ENCODE results near the gene ZBTB16. TPM values are rescaled to one million over a fixed set of nuclear protein-coding genes. Genes with fewer than 3 reads are reported as not detected.

Gene ZBTB16
- total RNA-seq, 1 experiment from 2014 or later: 70.4 TPM

DNA sequence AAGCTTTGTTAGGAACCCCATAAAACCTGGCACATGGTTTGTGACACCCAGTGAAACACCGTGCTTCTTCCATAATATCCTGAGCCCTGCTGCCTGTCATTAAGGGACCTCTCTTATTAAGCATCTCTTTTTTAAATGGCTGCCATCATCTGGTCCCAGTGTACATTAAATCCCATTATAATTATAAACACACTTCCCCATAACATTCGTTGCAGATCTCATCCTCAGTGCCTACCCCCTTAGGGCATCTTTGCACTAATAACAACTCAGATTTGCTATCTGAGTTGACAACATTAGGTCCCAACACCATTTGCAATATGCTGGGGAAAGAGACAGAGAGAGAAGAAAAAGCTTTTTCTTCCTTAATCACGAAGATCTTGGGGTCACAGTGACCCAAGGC is 4.7 kb upstream of the ZBTB16 start:
- Mint-ChIP-seq H3K4me3 (ENCODE audit: unreplicated experiment) (no peak overlapping the region), H3K9me3 (ENCODE audit: unreplicated experiment) (no peaks in the 10 kb centered on the region), H3K4me1 (ENCODE audit: insufficient read depth, unreplicated experiment) (peaks cover 13% of the 10 kb centered on the region), H3K27me3 (ENCODE audit: insufficient read depth, unreplicated experiment) (no peaks in the 10 kb centered on the region), H3K36me3 (ENCODE audit: insufficient read depth, unreplicated experiment) (peaks cover 8% of the 10 kb centered on the region), H3K27ac (ENCODE audit: low read depth, unreplicated experiment) (no peak overlapping the region)
- TF ChIP-seq, protein P1, sequence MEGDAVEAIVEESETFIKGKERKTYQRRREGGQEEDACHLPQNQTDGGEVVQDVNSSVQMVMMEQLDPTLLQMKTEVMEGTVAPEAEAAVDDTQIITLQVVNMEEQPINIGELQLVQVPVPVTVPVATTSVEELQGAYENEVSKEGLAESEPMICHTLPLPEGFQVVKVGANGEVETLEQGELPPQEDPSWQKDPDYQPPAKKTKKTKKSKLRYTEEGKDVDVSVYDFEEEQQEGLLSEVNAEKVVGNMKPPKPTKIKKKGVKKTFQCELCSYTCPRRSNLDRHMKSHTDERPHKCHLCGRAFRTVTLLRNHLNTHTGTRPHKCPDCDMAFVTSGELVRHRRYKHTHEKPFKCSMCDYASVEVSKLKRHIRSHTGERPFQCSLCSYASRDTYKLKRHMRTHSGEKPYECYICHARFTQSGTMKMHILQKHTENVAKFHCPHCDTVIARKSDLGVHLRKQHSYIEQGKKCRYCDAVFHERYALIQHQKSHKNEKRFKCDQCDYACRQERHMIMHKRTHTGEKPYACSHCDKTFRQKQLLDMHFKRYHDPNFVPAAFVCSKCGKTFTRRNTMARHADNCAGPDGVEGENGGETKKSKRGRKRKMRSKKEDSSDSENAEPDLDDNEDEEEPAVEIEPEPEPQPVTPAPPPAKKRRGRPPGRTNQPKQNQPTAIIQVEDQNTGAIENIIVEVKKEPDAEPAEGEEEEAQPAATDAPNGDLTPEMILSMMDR (IDR thresholded peaks at IDR 0.05; ENCODE audit: unreplicated experiment): no peak
- no peak for DNase-seq (ENCODE audit: unreplicated experiment)
- ChIA-PET CTCF (interaction anchor here (0.7 to 1.0 kb wide), 3 partner anchors 9 to 121 kb away, joined by 3 to 7 read pairs (median 6); no protein-coding TSS in a partner anchor), POLR2A (interaction anchor here (0.8 kb wide), 1 partner anchor 53 kb away, joined by 3 read pairs; no protein-coding TSS in a partner anchor)
- intact Hi-C loops (cut with micrococcal nuclease): no loop called here
- no TSS peak for BruUV-seq (replicated peaks)

DNA sequence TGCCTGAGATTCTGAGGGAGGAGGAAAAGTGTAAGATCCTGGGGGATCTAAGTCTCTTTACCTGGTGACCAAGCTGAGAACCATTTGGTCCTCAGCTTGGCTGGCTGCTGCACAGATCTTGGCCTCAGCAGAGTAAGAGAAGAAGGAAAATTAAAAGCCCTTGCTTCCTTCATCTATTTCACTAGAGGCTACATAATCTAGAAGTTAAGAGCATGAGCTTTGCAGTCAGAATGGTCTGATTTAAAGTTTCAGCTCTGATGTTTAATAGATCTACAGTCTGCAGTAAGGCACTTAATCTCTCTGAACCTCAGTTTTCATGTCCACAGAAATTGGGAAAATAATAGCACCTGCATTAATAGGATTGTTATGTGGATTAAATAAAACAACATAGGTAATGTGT is 3.1 kb upstream of the ZBTB16 start:
- Mint-ChIP-seq H3K27ac (ENCODE audit: low read depth, unreplicated experiment) (no peak overlapping the region), H3K36me3 (ENCODE audit: insufficient read depth, unreplicated experiment) (peaks cover 21% of the 10 kb centered on the region), H3K4me3 (ENCODE audit: unreplicated experiment) (no peak overlapping the region), H3K9me3 (ENCODE audit: unreplicated experiment) (no peaks in the 10 kb centered on the region), H3K27me3 (ENCODE audit: insufficient read depth, unreplicated experiment) (no peaks in the 10 kb centered on the region), H3K4me1 (ENCODE audit: insufficient read depth, unreplicated experiment) (peaks cover 13% of the 10 kb centered on the region)
- no peak for DNase-seq (ENCODE audit: unreplicated experiment)
- ChIA-PET CTCF (interaction anchor here (0.6 to 0.8 kb wide), 2 partner anchors 17 to 163 kb away, joined by 3 to 5 read pairs; no protein-coding TSS in a partner anchor), POLR2A (interaction anchor here (6.9 kb wide), 1 partner anchor 141 kb away, joined by 38 read pairs; no protein-coding TSS in a partner anchor)
- TF ChIP-seq, protein P1 (IDR thresholded peaks at IDR 0.05; ENCODE audit: unreplicated experiment): no peak
- BruUV-seq (replicated peaks): no TSS peak
- intact Hi-C loops (cut with micrococcal nuclease): no loop called here

- ChIA-PET POLR2A (interaction anchor here (0.9 to 6.9 kb wide), 2 partner anchors 122 to 140 kb away, joined by 3 to 38 read pairs; no protein-coding TSS in a partner anchor), CTCF (interaction anchor here (1.4 kb wide), 1 partner anchor 21 kb away, joined by 5 read pairs; no protein-coding TSS in a partner anchor)
- Mint-ChIP-seq H3K4me1 (ENCODE audit: insufficient read depth, unreplicated experiment) (peaks cover 11% of the 10 kb centered on the region), H3K27me3 (ENCODE audit: insufficient read depth, unreplicated experiment) (no peaks in the 10 kb centered on the region), H3K4me3 (ENCODE audit: unreplicated experiment) (no peak overlapping the region), H3K9me3 (ENCODE audit: unreplicated experiment) (no peaks in the 10 kb centered on the region), H3K36me3 (ENCODE audit: insufficient read depth, unreplicated experiment) (peaks cover 28% of the 10 kb centered on the region), H3K27ac (ENCODE audit: low read depth, unreplicated experiment) (no peak overlapping the region)
- TF ChIP-seq, protein P1 (IDR thresholded peaks at IDR 0.05; ENCODE audit: unreplicated experiment): no peak
- no peak for DNase-seq (ENCODE audit: unreplicated experiment)
- intact Hi-C loops (cut with micrococcal nuclease): no loop called here
- BruUV-seq (replicated peaks): no TSS peak
These were observed 2.4 kb upstream of the ZBTB16 start for GRCh38 chr11:114057147-114057546.

GRCh38 chr11:114057605-114058004 is 1.9 kb upstream of the ZBTB16 start:
- no peak for DNase-seq (ENCODE audit: unreplicated experiment)
- Mint-ChIP-seq H3K4me3 (ENCODE audit: unreplicated experiment) (no peak overlapping the region), H3K36me3 (ENCODE audit: insufficient read depth, unreplicated experiment) (peaks cover 33% of the 10 kb centered on the region), H3K9me3 (ENCODE audit: unreplicated experiment) (no peaks in the 10 kb centered on the region), H3K4me1 (ENCODE audit: insufficient read depth, unreplicated experiment) (peaks cover 7% of the 10 kb centered on the region), H3K27ac (ENCODE audit: low read depth, unreplicated experiment) (no peak overlapping the region), H3K27me3 (ENCODE audit: insufficient read depth, unreplicated experiment) (no peaks in the 10 kb centered on the region)
- ChIA-PET CTCF (interaction anchor here (1.1 to 1.4 kb wide), 2 partner anchors 22 to 141 kb away, joined by 3 to 5 read pairs; no protein-coding TSS in a partner anchor), POLR2A (interaction anchor here (0.9 to 6.9 kb wide), 3 partner anchors 103 to 140 kb away, joined by 3 to 38 read pairs (median 7); no protein-coding TSS in a partner anchor)
- TF ChIP-seq, protein P1 (IDR thresholded peaks at IDR 0.05; ENCODE audit: unreplicated experiment): no peak
- intact Hi-C loops (cut with micrococcal nuclease): no loop called here
- BruUV-seq (replicated peaks): no TSS peak
